ENCODE data around the gene HBE1. TPM values are rescaled to one million over a fixed set of nuclear protein-coding genes. Genes with fewer than 3 reads are reported as not detected.

Gene HBE1
- total and polyA plus RNA-seq, 2 experiments from 2014 or later, result not detected

DNA sequence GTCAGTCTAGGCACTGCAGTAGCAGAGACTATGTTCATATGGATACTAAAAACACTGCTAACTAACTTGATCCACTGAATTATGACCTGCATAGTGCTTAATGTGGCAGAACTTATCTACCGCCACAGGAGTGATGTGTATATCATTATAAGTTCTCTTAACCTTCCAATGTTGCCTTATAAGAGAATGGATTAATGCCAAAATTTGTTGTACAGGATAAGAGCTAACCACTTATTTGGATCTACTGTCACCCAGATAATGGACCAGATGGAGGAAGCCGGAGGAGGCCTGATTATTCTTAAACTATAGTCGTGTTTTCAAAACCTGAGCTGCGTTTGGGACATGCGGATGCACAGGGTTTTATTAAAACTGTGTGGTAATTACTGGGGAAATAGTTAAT, 33.9 kb upstream of the HBE1 start:
- DNase-seq (ENCODE audit: low spot score) (no peak), ATAC-seq (no peak)
- no peak overlapping the region for H3K27ac Mint-ChIP-seq
- H3K4me1 Mint-ChIP-seq, result no peaks in the 10 kb centered on the region
- no peak overlapping the region for H3K27ac ChIP-seq (ENCODE audit: low read depth)
- no peaks in the 10 kb centered on the region for H3K27me3 ChIP-seq (ENCODE audit: insufficient read depth)
- no peaks in the 10 kb centered on the region for H3K79me2 ChIP-seq (replicated peaks; ENCODE audit: insufficient read depth)
- TF ChIP-seq, protein P1, sequence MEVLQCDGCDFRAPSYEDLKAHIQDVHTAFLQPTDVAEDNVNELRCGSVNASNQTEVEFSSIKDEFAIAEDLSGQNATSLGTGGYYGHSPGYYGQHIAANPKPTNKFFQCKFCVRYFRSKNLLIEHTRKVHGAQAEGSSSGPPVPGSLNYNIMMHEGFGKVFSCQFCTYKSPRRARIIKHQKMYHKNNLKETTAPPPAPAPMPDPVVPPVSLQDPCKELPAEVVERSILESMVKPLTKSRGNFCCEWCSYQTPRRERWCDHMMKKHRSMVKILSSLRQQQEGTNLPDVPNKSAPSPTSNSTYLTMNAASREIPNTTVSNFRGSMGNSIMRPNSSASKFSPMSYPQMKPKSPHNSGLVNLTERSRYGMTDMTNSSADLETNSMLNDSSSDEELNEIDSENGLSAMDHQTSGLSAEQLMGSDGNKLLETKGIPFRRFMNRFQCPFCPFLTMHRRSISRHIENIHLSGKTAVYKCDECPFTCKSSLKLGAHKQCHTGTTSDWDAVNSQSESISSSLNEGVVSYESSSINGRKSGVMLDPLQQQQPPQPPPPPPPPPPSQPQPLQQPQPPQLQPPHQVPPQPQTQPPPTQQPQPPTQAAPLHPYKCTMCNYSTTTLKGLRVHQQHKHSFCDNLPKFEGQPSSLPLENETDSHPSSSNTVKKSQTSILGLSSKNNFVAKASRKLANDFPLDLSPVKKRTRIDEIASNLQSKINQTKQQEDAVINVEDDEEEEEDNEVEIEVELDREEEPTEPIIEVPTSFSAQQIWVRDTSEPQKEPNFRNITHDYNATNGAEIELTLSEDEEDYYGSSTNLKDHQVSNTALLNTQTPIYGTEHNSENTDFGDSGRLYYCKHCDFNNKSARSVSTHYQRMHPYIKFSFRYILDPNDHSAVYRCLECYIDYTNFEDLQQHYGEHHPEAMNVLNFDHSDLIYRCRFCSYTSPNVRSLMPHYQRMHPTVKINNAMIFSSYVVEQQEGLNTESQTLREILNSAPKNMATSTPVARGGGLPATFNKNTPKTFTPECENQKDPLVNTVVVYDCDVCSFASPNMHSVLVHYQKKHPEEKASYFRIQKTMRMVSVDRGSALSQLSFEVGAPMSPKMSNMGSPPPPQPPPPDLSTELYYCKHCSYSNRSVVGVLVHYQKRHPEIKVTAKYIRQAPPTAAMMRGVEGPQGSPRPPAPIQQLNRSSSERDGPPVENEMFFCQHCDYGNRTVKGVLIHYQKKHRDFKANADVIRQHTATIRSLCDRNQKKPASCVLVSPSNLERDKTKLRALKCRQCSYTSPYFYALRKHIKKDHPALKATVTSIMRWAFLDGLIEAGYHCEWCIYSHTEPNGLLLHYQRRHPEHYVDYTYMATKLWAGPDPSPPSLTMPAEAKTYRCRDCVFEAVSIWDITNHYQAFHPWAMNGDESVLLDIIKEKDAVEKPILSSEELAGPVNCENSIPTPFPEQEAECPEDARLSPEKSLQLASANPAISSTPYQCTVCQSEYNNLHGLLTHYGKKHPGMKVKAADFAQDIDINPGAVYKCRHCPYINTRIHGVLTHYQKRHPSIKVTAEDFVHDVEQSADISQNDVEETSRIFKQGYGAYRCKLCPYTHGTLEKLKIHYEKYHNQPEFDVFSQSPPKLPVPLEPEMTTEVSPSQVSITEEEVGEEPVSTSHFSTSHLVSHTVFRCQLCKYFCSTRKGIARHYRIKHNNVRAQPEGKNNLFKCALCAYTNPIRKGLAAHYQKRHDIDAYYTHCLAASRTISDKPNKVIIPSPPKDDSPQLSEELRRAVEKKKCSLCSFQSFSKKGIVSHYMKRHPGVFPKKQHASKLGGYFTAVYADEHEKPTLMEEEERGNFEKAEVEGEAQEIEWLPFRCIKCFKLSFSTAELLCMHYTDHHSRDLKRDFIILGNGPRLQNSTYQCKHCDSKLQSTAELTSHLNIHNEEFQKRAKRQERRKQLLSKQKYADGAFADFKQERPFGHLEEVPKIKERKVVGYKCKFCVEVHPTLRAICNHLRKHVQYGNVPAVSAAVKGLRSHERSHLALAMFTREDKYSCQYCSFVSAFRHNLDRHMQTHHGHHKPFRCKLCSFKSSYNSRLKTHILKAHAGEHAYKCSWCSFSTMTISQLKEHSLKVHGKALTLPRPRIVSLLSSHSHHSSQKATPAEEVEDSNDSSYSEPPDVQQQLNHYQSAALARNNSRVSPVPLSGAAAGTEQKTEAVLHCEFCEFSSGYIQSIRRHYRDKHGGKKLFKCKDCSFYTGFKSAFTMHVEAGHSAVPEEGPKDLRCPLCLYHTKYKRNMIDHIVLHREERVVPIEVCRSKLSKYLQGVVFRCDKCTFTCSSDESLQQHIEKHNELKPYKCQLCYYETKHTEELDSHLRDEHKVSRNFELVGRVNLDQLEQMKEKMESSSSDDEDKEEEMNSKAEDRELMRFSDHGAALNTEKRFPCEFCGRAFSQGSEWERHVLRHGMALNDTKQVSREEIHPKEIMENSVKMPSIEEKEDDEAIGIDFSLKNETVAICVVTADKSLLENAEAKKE (CRISPR knock-in tag; IDR thresholded peaks at IDR 0.05), result no peak
- no peak for TF ChIP-seq STAT1 (IDR thresholded peaks at IDR 0.05; ENCODE audit: unreplicated experiment)
- no peaks in the 10 kb centered on the region; the same call in 1 of the 2 replicates for H4K20me1 ChIP-seq (replicated peaks; ENCODE audit: insufficient read depth)
- no peak overlapping the region for H3K4me2 ChIP-seq
- no peak overlapping the region for H3K4me3 ChIP-seq
- H3K27me3 Mint-ChIP-seq (ENCODE audit: insufficient read depth, low read depth, poor library complexity), result no peaks in the 10 kb centered on the region
- no peaks in the 10 kb centered on the region for H3K9me3 Mint-ChIP-seq
- no peaks in the 10 kb centered on the region for H3K36me3 ChIP-seq (ENCODE audit: insufficient read depth)
- no peaks in the 10 kb centered on the region for H3K36me3 Mint-ChIP-seq (ENCODE audit: low read depth)
- H3K4me1 ChIP-seq (ENCODE audit: insufficient read depth), result no peaks in the 10 kb centered on the region
- no peaks in the 10 kb centered on the region for H3F3A ChIP-seq (replicated peaks; ENCODE audit: low read depth)
- H3K9me2 ChIP-seq (ENCODE audit: insufficient read depth), result no peaks in the 10 kb centered on the region
- H3K4me3 Mint-ChIP-seq, result no peak overlapping the region
- H2AFZ ChIP-seq, result no peak overlapping the region

DNA sequence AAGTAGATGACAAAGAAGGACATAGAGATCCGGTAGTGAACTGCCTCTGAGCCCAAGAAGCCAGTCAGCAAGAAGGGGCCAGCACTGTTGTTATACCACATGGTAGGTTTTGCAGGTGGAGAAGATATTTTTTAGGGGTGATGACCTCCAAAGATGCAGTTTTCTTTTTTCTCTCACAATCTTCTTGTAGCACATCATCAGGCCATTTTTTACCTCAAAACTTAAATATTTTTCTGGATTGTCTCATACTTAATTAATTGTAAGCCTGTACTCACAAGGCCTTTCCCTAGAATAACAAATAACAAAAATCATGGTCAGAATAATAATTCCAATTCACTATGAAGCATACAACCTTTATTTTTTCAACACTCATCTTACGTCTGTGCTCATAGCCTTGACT, 32.1 kb upstream of the HBE1 start, which contains the start of gene OR51B4:
Gene OR51B4 (minus strand): TSS at position 101 of the 400 bp plus-strand sequence. CDS start 0 bp downstream, at position 101.
- no peaks in the 10 kb centered on the region for H3K27me3 Mint-ChIP-seq (ENCODE audit: insufficient read depth, low read depth, poor library complexity)
- Histone ChIP-seq H3F3A (replicated peaks; ENCODE audit: low read depth) (no peaks in the 10 kb centered on the region), H3K4me1 (ENCODE audit: insufficient read depth) (no peaks in the 10 kb centered on the region), H3K4me2 (no peak within 1 kb of the TSS), H3K27me3 (ENCODE audit: insufficient read depth) (no peaks in the 10 kb centered on the region), H3K27ac (ENCODE audit: low read depth) (no peak within 1 kb of the TSS), H3K9me2 (ENCODE audit: insufficient read depth) (no peaks in the 10 kb centered on the region), H3K36me3 (ENCODE audit: insufficient read depth) (no peaks in the 10 kb centered on the region), H3K79me2 (replicated peaks; ENCODE audit: insufficient read depth) (no peaks in the 10 kb centered on the region), H4K20me1 (replicated peaks; ENCODE audit: insufficient read depth) (no peaks in the 10 kb centered on the region; the same call in 1 of the 2 replicates), H2AFZ (no peak within 1 kb of the TSS), H3K4me3 (no peak within 1 kb of the TSS)
- no peaks in the 10 kb centered on the region for H3K9me3 Mint-ChIP-seq
- H3K4me3 Mint-ChIP-seq, result no peak within 1 kb of the TSS
- 0 out of 3 replicates have a peak, but pooled peaks cover 3% of the 10 kb centered on the region for H3K4me1 Mint-ChIP-seq
- no peaks in the 10 kb centered on the region for H3K36me3 Mint-ChIP-seq (ENCODE audit: low read depth)
- DNase-seq (ENCODE audit: low spot score) (no peak), ATAC-seq (no peak)
- no peak within 1 kb of the TSS for H3K27ac Mint-ChIP-seq
- TF ChIP-seq CREB1 (CRISPR knock-in tag; IDR thresholded peaks at IDR 0.05; ENCODE audit: low read depth) (no peak), ZNF114 (CRISPR knock-in tag; IDR thresholded peaks at IDR 0.05) (no peak), JUNB (IDR thresholded peaks at IDR 0.05; ENCODE audit: unreplicated experiment) (no peak), EZH2 (IDR thresholded peaks at IDR 0.05; ENCODE audit: low read depth, unreplicated experiment) (no peak), NANOG (IDR thresholded peaks at IDR 0.05; ENCODE audit: borderline replicate concordance) (no peak)
- TF ChIP-seq, protein P2, sequence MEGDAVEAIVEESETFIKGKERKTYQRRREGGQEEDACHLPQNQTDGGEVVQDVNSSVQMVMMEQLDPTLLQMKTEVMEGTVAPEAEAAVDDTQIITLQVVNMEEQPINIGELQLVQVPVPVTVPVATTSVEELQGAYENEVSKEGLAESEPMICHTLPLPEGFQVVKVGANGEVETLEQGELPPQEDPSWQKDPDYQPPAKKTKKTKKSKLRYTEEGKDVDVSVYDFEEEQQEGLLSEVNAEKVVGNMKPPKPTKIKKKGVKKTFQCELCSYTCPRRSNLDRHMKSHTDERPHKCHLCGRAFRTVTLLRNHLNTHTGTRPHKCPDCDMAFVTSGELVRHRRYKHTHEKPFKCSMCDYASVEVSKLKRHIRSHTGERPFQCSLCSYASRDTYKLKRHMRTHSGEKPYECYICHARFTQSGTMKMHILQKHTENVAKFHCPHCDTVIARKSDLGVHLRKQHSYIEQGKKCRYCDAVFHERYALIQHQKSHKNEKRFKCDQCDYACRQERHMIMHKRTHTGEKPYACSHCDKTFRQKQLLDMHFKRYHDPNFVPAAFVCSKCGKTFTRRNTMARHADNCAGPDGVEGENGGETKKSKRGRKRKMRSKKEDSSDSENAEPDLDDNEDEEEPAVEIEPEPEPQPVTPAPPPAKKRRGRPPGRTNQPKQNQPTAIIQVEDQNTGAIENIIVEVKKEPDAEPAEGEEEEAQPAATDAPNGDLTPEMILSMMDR (conservative IDR thresholded peaks at IDR 0.05; ENCODE audit: low read depth in 2 of 2), result no peak
- TF ChIP-seq, protein P3, sequence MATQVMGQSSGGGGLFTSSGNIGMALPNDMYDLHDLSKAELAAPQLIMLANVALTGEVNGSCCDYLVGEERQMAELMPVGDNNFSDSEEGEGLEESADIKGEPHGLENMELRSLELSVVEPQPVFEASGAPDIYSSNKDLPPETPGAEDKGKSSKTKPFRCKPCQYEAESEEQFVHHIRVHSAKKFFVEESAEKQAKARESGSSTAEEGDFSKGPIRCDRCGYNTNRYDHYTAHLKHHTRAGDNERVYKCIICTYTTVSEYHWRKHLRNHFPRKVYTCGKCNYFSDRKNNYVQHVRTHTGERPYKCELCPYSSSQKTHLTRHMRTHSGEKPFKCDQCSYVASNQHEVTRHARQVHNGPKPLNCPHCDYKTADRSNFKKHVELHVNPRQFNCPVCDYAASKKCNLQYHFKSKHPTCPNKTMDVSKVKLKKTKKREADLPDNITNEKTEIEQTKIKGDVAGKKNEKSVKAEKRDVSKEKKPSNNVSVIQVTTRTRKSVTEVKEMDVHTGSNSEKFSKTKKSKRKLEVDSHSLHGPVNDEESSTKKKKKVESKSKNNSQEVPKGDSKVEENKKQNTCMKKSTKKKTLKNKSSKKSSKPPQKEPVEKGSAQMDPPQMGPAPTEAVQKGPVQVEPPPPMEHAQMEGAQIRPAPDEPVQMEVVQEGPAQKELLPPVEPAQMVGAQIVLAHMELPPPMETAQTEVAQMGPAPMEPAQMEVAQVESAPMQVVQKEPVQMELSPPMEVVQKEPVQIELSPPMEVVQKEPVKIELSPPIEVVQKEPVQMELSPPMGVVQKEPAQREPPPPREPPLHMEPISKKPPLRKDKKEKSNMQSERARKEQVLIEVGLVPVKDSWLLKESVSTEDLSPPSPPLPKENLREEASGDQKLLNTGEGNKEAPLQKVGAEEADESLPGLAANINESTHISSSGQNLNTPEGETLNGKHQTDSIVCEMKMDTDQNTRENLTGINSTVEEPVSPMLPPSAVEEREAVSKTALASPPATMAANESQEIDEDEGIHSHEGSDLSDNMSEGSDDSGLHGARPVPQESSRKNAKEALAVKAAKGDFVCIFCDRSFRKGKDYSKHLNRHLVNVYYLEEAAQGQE (IDR thresholded peaks at IDR 0.05; ENCODE audit: unreplicated experiment), result no peak
- TF ChIP-seq, protein P4, sequence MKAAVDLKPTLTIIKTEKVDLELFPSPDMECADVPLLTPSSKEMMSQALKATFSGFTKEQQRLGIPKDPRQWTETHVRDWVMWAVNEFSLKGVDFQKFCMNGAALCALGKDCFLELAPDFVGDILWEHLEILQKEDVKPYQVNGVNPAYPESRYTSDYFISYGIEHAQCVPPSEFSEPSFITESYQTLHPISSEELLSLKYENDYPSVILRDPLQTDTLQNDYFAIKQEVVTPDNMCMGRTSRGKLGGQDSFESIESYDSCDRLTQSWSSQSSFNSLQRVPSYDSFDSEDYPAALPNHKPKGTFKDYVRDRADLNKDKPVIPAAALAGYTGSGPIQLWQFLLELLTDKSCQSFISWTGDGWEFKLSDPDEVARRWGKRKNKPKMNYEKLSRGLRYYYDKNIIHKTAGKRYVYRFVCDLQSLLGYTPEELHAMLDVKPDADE (IDR thresholded peaks at IDR 0.05), result no peak
